ENCODE data around the gene SPHK1. TPM values are rescaled to one million over a fixed set of nuclear protein-coding genes. Genes with fewer than 3 reads are reported as not detected.

The SPHK1 gene, protein sequence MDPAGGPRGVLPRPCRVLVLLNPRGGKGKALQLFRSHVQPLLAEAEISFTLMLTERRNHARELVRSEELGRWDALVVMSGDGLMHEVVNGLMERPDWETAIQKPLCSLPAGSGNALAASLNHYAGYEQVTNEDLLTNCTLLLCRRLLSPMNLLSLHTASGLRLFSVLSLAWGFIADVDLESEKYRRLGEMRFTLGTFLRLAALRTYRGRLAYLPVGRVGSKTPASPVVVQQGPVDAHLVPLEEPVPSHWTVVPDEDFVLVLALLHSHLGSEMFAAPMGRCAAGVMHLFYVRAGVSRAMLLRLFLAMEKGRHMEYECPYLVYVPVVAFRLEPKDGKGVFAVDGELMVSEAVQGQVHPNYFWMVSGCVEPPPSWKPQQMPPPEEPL
- total RNA-seq, result 120 TPM

DNA sequence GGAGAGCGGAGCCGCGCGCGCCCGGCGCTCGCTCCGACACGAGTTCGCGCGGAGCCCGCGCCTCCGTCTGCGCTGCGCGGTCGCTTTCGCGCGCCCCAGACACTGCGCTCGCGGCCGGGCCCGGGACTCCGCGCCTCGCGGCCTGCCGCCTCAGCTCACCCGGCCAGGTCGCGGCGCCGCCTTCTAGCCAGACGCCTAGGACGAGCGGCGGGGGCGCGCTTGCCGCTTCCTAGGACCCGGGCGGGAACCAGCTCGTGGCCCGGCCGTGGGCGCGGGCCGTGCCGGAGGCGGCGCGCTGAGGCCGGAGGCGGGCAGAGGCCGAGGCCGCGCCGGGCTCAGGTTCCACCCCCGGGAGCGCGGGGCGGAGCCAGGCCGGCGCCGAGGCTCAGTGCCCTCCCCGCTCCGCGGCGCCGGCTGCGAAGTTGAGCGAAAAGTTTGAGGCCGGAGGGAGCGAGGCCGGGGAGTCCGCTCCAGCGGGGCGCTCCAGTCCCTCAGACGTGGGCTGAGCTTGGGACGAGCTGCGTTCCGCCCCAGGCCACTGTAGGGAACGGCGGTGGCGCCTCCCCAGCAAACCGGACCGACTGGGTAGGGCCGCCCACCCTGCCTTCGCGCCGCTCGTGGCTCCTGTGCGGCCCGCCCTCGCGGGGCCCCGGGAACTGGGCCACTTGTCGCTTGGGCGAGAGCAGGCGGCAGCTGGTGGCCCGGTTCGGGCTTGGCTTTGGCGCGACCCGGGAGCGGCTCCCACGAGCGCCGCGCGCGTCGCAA lies at the start of gene SPHK1:
Gene SPHK1, plus strand, starts transcription at position 388 of the 765 bp plus-strand sequence. CDS start 1,036 bp downstream, outside the sequence.
- no peaks in the 10 kb centered on the region for H3K27me3 ChIP-seq
- intact Hi-C loops (cut with DNase I), result no loop called here
- peaks cover 6 to 26% of the 10 kb centered on the region in 2 donors for H3K4me1 ChIP-seq

DNA sequence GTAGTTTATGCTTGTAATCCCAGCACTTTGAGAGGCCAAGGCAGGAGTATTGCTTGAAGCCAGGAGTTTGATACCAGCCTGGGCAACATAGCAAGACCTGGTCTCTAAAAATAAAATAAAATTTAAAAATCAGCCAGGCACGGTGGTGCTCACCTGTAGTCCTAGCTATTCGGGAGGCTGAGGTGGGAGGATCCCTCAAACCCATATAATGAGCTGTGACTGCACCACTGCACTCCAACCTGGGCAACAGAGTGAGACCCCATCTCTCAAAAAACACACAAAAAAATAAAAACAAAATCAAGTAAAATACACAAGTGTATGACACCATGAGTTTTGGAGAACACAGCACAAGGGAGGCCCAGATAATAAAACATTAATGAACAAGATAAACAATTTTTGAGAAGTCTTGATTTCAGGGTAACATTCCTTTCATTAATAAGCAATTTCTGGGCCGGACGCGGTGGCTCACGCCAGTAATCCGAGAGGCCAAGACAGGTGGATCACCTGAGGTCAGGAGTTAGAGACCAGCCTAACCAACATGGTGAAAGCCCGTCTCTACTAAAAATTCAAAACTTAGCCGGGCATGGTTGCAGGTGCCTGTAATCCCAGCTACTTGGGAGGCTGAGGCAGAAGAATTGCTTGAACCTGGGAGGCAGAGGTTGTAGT lies 48.6 kb upstream of the SPHK1 start:
- Histone ChIP-seq H3K9me3 (no peaks in the 10 kb centered on the region), H3K4me3 (no peak overlapping the region), H3K4me1 (peaks cover 0 to 26% of the 10 kb centered on the region in 2 donors), H3K36me3 (peaks cover 1 to 8% of the 10 kb centered on the region in 2 donors), H3K27ac (no peak overlapping the region), H3K27me3 (no peaks in the 10 kb centered on the region)
- TF ChIP-seq, protein P1, sequence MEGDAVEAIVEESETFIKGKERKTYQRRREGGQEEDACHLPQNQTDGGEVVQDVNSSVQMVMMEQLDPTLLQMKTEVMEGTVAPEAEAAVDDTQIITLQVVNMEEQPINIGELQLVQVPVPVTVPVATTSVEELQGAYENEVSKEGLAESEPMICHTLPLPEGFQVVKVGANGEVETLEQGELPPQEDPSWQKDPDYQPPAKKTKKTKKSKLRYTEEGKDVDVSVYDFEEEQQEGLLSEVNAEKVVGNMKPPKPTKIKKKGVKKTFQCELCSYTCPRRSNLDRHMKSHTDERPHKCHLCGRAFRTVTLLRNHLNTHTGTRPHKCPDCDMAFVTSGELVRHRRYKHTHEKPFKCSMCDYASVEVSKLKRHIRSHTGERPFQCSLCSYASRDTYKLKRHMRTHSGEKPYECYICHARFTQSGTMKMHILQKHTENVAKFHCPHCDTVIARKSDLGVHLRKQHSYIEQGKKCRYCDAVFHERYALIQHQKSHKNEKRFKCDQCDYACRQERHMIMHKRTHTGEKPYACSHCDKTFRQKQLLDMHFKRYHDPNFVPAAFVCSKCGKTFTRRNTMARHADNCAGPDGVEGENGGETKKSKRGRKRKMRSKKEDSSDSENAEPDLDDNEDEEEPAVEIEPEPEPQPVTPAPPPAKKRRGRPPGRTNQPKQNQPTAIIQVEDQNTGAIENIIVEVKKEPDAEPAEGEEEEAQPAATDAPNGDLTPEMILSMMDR (IDR thresholded peaks at IDR 0.05), result no peak
- intact Hi-C loops (cut with DNase I), result no loop called here
- no peak for DNase-seq (ENCODE audit: low spot score in 2 of 2)

More for the DNA sequence above, at the start of gene SPHK1:
- H3K4me3 ChIP-seq, result peak within 1 kb of the TSS; percentile 67 to 93
- DNase-seq (ENCODE audit: low spot score in 2 of 2), result peak in 1 of 2 donors; percentile 85
- peaks cover 0 to 3% of the 10 kb centered on the region in 2 donors for H3K36me3 ChIP-seq
- TF ChIP-seq, protein P1 (IDR thresholded peaks at IDR 0.05), result no peak
- peak within 1 kb of the TSS; percentile 90 to 94 for H3K27ac ChIP-seq
- H3K9me3 ChIP-seq, result no peaks in the 10 kb centered on the region

DNA sequence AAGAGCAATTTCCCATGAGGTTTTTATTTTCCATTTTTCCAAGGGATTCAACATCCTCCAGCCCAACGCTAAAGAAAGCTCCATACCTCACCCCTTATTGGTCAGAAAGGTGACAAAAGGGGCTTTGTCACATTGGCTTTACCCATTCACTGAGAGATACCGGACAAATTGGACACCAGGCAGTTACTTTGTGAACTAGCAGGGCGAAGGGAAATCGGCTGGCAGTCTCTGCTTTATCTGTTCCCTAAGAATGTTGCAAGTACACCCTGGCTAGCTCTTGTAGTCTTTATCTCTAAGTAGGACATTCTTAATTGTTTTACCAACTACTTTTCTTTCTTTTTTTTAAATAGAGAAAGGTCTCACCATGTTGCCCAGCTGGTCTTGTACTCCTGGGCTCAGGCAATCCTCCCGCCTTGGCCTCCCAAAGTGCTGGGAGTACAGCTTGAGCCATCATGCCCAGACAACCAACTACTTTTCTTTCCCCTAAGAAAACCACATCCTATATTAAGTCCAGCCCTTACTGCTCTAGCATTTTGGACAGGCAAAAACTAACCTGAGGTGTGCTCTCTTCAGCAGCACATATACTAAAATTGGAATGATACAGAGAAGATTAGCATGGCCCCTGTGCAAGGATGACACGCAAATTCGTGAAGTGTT lies 47.5 kb upstream of the SPHK1 start:
- no peak overlapping the region for H3K4me3 ChIP-seq
- TF ChIP-seq, protein P1 (IDR thresholded peaks at IDR 0.05), result no peak
- no peaks in the 10 kb centered on the region for H3K27me3 ChIP-seq
- H3K36me3 ChIP-seq, result peaks cover 1 to 2% of the 10 kb centered on the region in 2 donors
- H3K9me3 ChIP-seq, result no peaks in the 10 kb centered on the region
- intact Hi-C loops (cut with DNase I), result no loop called here
- peak overlapping the region in 1 of 2 donors; percentile 58 for H3K27ac ChIP-seq
- peaks cover 0 to 26% of the 10 kb centered on the region in 2 donors for H3K4me1 ChIP-seq
- no peak for DNase-seq (ENCODE audit: low spot score in 2 of 2)

DNA sequence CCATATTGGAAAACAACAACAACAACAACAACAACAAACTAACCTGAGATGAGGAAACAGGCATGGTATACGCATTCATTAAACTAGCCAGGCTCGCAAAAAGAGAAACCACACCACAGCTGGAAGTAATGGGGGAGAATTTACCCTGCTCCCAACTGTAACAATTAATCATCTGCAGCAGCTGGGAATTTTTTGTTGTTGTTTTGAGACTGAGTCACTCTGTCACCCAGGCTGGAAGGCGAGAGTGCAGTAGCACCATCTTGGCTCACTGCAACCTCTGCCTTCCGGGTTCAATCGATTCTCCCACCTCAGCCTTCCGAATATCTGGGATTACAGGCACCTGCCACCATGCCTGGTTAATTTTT lies 47.0 kb upstream of the SPHK1 start:
- Histone ChIP-seq H3K36me3 (peaks cover 6 to 7% of the 10 kb centered on the region in 2 donors), H3K9me3 (no peaks in the 10 kb centered on the region), H3K27me3 (no peaks in the 10 kb centered on the region), H3K4me3 (no peak overlapping the region), H3K4me1 (peaks cover 0 to 26% of the 10 kb centered on the region in 2 donors), H3K27ac (peak overlapping the region; percentile 43 to 58)
- intact Hi-C loops (cut with DNase I), result no loop called here
- TF ChIP-seq, protein P1 (IDR thresholded peaks at IDR 0.05), result no peak
- no peak for DNase-seq (ENCODE audit: low spot score in 2 of 2)

DNA sequence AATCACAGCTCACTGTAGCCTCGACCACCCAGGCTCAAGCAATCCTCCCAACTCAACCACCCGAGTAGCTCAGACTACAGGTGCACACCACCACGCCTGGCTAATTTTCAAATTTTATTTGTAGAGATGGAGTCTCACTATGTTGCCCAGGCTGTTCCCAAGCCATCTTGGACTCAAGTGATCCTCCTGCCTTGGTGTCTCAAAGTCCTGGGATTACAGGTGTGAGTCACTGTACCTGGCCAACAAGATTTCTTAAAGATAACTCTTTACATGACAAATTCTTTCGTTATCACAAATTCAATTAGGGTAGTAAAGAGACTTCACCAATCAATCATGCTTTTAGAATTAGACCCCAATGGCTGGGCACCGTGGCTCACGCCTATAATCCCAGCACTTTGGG lies 43.1 kb upstream of the SPHK1 start:
- TF ChIP-seq, protein P1 (IDR thresholded peaks at IDR 0.05), result no peak
- H3K9me3 ChIP-seq, result no peaks in the 10 kb centered on the region
- peaks cover 30 to 42% of the 10 kb centered on the region in 2 donors for H3K36me3 ChIP-seq
- no peak overlapping the region for H3K4me3 ChIP-seq
- peaks cover 0 to 21% of the 10 kb centered on the region in 2 donors for H3K4me1 ChIP-seq
- no peak for DNase-seq (ENCODE audit: low spot score in 2 of 2)
- H3K27me3 ChIP-seq, result no peaks in the 10 kb centered on the region
- no peak overlapping the region for H3K27ac ChIP-seq
- intact Hi-C loops (cut with DNase I), result no loop called here

Data from ascending aorta (tissue), 2 donors.